ENCODE results near the gene SEMA3E.

- TF ChIP-seq POLR2A (IDR thresholded peaks at IDR 0.05) (no peak), CTCF (IDR thresholded peaks at IDR 0.05) (no peak)
Observed at GRCh38 chr7:83514977-83515376, 134.0 kb downstream of the SEMA3E start.
